GM21576 (cell line): ENCODE data around the gene PLXNA4.

ENCODE experiments used
- ATAC-seq: cut with Tn5 transposase; IDR thresholded peaks from one replicate; pipeline ENCODE4 v1.9.1; 2021; ENCODE audit warnings: mild to moderate bottlenecking, moderate library complexity; ENCODE audit not compliant: unreplicated experiment

Gene PLXNA4

DNA sequence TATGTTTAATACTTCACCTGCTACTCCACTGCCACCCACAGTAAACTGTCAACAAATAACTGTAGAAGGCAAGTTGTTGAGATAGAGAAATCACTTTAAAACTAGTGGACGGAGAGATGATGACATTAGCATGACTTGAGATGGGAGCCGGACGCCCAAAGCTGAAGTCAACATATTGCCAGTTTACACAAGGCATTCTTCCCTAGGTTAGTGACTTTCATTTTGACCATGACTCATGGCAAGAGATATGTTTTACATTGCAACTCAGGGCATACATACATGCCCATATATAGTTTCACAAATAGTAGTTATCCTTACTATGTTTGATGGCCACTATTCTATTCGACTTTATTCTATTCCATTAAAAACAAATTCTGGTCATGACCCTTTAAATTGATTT is 296.6 kb downstream of the PLXNA4 start:
- no peak for ATAC-seq

DNA sequence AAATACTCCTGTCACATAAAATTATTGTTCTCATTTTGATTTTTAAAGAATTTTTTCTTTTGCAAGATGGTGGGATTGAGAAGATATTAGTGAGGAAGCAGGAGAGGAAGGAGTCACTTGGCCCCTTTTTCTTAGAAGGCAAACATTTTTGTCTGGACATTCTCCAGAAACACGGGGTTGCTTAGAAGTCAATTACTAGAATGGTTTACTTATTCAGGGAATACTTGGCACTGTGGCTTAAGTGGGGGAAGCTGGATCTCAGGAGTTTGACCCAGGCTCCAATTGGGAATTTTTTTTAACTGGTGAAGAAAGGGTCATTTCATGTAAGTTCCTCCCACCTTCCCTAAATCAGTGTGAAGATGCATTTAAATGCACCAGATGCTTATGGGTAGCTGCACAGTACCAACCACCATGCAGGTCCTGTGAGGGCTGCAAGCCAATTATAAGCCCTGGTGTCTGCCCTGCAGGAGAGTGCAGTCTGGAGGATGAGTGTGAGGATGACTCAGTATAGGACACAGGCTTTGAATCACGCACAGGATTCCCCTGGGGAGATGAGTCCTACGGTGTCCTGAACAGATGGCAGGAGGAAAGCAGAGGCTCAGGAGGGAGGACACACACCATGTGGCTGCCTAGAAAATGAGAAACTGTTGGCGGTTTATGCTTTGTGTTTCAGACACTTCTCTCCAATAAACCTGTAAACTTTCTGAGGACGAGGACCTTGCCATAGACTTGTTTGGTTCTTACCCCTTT is 299.1 kb downstream of the PLXNA4 start:
- no peak for ATAC-seq

DNA sequence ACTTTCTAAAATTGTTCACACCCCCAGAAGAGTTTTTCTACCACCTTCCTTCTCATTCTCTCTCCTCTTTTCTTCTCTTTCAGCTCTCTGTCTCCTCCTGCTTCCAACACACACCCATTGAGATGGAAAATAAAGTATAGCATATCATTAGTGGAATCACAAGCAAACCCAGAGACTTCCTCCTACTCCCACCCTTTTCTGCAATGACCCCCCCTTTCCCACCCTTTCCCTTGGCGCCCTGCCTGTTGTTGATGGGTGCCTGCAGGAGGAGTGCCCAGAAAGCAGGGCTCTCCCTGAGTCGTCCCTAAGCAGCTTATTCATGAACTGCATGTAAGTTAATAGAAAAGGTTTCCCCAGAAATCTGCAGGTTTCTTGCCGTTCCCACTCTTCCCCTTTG is 300.0 kb downstream of the PLXNA4 start:
- no peak for ATAC-seq

DNA sequence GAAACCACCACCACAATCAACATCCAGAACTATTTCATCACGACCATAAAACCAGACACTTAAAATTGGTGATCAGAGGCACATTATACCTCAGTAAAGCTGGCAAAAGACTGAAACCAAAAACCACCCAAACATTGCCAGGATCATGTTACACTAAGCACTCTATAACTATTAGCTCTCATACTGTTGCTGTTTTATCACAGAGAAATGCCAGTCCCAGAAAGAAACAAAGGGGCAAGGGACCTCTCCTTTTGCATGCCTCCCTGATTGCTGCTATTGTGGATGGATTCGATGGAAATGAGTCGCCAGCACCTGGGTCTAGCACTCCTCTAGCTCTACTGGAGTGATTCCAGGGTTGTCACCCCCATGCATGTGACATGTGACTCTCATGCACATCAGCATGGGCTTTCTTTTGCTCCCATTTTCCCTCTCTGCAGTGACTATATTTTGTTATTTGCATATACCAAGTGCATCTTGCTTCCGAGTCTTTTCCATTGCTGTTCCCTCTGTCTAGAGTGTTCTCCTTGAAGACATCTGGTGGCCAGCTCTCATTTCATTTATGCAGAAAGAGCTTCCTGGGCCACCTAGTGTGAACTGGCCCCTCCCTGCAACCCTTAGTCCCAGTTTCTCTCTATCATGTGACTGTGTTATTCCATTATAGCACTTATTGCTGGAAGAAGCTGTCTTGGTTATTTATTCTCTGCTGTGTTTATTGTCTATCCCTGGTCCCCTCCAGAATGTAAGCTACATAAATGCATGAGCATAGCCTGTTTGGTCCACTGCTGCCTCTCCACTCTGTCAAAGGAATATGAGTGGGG is 300.6 kb downstream of the PLXNA4 start:
- no peak for ATAC-seq

DNA sequence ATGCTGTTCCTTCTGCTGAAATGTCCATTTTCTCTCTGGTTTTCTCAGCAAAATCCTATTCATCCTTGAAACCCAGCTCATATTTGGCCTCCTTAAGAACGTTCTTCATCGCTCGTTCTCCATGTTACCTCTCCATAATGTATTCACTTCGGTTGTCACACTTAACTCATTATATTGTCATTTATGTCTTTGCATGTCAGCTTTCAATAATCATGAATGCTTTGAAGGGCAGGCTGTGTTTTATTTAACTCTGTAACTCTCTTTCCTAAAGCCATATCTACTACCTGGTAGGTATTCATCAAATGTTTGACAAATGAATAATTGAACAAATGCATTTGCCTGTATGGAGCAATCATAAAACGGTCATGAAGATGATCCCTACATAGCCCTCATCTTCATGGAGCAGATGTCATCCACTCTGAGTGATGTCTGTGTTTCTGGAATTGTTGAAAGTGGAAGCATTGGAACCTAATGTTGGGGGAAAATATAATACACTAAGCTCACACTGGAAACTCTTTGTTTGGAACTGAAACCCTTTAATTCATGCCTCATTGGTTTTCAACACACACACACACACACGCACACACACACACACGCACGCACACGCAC is 303.4 kb downstream of the PLXNA4 start:
- no peak for ATAC-seq

DNA sequence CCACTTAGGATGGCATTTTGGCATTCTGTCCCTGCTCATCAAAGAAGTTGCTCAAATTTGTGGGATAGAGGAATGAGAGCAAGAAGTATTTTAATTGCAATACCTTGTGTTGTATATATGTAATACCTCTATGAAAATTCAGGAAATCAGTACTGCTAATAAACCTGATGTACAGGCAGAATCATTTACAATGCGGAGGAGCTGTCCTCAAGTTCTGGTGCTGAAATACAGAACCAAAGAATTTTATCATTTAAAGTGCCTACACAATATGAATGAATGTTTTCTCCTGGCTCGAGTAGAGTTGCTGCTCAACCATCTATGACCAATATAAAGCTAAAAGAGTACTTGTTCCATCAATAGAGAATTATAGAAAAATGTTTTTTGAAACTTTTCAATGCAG is 305.8 kb downstream of the PLXNA4 start:
- no peak for ATAC-seq

DNA sequence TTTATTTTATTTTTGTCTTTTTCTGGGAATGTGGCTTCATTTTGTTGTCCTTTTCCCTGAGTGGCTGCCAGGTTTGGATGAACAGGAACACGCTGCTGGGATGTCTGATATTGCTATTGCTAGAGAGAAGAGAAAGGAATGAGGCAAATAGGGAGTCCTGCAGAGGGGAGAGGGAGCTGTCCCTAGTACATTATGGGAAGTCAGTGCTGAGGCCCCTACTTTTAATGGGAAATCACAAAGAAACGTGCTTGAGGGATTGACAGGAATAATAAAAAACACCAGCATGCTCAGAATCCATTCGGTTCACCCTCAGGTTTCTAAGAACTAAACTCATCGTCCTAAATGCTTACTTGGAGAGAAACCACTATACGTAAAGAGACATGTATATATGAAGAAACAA is 306.6 kb downstream of the PLXNA4 start:
- ATAC-seq = no peak

DNA sequence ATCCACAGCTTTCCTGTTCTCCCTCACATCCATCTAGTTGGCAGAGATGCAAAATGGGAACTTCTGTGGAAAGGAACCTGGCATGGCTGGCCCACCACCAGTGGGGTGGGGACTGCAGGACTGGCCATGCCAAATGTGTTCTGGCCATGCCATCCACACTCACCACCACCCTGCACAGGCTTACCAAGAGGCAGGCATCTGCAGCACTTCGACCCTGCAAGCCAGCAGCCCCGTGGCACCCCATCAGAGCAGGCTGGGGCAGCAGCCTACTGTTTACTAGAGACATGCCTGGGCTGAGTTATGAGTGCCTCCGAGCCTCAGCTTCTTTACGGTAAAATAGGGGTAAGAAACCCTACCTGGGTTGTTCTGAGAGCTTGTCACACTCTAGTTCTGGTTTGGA is 313.1 kb downstream of the PLXNA4 start:
- no peak for ATAC-seq

DNA sequence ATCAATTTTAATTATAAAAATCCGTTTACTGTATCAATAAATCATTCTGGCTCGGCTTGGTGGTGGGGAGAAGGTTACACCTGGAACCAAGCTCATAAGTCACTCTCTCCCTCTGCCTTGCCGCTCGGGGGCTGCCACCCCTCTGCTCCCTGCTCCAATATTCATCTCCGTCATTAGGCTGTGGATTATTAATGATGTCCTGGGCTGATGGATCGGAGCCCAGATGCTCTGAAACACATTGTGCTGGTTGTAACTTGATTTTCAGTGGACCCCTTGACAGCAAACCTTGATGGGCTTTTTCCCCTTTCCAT is 314.2 kb downstream of the PLXNA4 start:
- no peak for ATAC-seq

DNA sequence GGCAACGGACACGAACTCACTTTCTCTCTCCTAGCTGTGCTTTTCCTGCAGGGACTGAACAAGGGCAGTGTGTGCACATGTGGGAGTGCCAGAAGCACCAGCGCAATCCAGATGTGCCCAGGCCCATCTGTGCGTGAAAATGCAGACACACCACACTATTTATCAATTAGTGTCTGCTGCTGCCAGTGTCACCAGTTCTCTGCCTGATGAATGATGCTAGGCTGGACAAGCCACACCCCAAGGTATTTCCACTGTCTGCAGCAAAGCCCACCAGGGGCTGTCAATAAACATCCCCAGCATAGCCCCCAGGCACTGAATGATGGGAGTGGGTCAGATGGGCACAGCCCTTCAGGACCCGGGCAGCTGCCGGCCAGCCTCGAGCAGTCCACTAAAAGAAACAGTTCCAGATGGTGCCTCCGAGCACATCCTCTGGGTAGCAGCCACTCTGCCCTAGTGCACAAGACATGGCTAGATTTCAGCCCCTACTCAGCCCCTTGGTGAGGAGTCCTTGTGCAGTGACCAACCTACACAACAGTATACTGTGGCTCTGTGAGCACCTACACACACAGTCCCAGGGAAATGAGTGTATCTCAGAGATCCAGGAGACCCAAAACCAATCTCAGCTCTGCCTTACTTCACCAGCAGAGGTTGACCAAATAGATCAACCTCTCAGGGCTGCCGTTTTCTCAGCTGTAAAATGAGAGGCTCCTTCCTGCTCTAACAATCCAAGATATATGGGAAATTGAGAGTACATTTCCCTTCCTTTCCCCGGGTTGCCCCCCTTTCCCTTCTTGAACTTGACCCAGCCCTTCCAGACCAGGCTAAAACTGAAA is 314.7 kb downstream of the PLXNA4 start:
- ATAC-seq = no peak

DNA sequence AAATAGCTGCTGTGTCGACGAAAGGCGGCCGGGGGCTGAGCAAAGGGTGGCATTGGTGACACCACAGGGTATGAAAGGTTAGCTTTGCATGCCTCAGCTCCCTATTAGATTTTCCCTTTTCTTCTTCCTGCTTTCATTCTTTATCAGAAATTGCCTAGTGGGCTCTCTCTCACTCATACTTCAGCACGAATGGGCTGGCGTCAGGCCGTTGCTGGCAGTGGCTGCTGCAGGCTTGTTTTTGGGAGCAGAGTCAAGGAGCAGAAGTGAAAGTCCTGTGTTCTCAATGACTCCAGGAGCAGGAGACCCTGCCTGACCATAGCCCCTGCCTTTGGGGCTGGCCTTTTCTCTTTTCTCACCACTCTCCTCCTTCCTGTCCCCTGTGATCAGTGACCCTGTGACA is 318.0 kb downstream of the PLXNA4 start:
- no peak for ATAC-seq

DNA sequence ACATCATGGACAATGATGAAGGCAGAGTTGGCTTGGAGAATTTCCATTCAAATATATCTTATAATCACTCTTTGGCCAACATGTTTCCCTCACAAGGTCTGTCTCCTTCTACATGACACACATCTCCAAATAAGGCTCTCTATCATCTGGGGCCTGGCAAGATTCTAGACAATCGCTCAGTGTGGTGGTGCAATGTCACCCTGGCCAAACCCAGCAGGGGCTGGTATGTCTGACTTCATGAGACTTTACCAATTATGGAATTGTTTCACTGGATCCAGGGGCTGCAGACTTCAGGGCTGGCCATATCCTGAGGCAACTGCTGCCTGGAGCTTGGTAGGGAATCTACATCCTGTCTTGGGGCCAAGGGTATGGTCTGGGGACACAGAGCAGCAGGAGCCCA is 319.0 kb downstream of the PLXNA4 start:
- ATAC-seq = no peak

DNA sequence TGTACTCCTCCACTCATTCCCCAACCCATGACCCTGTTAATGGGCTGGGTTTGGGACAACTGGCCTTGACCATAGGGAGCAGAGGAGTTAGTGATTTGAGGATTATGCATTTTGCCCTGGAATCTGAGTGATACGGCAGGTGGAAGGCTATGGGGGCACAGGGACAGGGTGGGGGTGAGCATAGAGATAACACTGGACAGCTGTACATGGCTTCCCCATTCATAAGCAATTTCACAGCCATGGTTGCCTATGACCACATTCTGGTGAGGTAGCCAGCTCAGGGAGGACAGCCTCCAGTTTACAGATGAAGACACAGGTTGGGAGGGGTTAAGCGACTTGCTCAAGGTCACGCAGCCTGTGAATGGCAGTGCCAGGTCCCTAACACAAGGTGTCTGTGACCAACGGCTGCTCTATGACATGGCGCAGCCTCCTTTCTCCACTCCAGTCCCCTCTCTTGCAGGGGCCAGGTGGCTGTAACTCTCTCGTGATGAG is 319.5 kb downstream of the PLXNA4 start:
- no peak for ATAC-seq

DNA sequence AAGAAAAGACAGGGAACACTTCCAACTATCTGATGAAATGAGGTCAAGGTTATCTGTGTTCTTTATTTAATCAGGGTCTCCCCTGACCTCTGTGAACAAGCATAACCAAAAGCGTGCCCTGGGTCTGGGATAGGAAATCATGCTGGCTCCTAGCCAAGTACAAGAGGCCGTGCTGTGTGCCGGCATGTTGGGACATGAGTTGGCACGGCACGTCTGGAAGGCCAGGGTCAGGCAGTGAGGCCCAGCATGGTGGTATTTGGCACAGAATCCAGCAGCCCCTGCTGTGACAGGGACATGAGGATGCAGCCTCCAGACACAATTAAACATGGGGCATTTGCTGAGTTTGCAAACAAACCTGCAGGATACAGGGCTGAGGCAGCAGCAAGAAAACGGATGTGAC is 320.4 kb downstream of the PLXNA4 start:
- no peak for ATAC-seq

DNA sequence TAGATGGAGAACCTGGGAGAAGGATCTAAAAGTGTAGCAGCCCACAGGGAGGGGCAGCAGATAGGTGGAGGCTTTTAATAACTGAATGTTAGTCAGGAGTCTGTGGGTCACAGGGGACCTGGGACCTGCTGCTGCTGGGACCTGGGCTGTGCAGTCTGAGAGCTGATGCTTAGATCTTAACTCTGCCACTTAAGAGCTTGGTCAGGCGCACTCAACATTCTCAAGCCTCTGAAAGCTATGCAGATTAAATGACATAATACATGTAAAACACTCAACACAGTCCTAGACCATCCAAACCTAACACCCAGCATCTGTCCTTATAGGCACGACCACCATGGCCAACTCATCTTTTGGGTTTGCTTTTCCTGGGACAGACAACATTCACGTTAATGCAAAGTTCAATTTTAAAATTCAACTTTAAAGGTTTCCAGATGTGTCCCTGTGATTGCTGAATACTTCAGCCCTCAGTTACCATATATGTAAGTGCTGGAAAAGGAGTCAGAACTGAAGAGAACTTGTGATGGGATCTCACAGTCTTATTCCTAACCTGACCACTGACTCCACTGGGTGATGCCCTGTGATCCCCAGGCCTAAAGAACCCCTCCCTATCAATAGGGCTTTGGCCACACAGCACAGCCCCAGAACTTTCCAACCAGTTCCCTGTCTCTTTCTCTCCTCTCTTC is 321.0 kb downstream of the PLXNA4 start:
- no peak for ATAC-seq

DNA sequence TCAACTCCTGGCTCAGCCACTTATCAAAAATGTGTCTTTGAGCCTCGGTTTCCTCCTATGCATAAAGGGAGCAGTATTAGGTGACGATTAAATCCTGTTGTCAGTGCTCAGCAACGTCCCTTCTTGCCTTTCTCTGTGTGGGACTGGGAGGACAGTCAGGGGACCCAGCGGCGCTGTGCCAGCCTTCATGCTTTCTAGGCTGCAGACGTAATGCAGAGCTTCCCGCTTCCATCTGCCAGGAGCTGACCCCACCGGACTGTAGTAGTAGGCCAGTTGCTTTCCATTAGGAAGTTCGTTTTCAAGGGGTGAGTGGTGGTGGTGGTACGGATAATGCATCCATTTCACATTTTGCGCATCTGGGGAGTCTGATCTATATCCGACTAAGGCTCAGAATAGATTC is 321.8 kb downstream of the PLXNA4 start:
- ATAC-seq = no peak

DNA sequence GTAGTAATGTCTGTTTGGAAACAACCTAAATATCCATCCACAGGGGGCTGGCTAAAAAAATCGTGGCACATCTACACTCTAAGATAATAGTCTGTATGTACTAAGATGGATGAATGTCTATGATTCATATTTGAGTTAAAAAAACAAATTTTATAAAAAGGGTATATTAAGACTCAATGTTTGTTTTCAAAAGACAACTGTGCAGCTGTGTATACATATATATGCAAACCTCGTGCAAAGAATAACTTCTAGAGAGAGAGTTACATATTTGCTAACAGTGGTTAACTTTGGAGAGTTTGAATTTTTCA is 323.5 kb downstream of the PLXNA4 start:
- no peak for ATAC-seq

DNA sequence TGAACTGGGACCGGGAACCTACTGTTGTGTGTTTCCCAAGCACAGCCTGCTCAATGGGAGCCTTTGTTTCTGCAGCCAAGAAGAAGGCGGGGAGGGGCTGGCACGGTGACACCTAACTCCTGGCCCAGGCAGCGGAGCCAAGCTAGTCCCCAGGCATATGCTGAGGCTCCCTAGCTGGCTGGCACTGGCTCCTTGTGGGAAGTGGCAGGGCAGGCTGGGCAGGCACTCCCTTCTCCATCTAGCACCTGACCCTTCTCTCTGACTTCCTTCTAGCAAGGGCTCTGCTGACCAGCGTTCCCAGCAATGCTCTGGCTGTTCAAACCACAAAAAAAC is 325.0 kb downstream of the PLXNA4 start:
- no peak for ATAC-seq

DNA sequence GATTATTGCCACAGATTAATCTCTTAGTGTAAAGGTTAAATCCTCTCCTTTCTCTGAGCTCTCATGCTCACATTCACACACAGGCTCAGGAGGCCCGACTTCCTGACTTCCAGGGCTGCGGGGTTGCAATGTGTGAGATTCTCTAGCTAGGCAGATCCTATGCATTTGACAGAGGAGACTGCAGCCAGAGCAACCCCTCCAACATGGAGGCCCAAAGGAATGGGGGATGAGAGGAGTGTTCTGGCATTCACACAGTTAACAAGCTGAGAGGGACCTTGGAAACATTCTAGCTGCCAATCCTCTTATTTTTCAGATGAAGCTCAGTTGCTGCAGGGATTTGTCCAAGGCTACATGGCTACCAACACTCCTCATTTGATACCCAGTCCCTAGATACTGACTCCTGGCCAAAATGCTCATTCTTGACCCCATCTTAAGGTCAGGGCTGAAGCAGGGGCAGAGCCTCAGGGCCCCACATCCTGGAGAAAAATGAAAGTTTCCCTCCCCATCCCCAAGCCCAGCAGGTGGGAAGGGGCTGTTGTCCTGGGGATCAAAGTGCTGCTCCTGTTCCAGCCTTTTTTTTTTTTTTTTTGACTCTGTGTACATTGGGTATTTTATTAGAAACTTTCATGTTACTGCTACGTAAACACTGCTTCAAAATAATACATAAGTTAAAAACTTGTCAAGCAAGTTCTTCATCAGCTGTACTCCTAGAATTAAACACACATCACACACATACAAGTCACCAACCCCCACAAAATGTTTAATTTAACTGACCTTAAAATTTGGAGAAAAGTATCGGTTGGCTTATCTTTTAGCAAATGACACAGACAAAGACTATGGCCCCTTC is 325.6 kb downstream of the PLXNA4 start:
- no peak for ATAC-seq
